ENCODE results near the gene ZNF320. TPM values are rescaled to one million over a fixed set of nuclear protein-coding genes. Genes with fewer than 3 reads are reported as not detected.
"Not testable (repeated sequence)": the region's sequence is repeated elsewhere in the genome, so short reads cannot be mapped to it uniquely, and the experiment has no call there.

Gene ZNF320
- total and polyA plus RNA-seq, 10 of the 15 experiments (the other 5 are each of a cell fraction or from before 2014, with no cell fraction given), result 0.48 to 9.3 (median 1.3) TPM

GRCh38 chr19:52857378-52858191 is 39.9 kb downstream of the ZNF320 start, which contains the start of gene ZNF468:
Gene ZNF468, minus strand, starts transcription at chr19:52857619. Its CDS starts 3,347 bp downstream, at chr19:52854272.
- Histone ChIP-seq H3K4me3 (peak within 1 kb of the TSS; percentile 92), H3K9ac (ENCODE audit: control insufficient read depth, insufficient read depth, low read length) (peak within 1 kb of the TSS; percentile 75), H2AFZ (ENCODE audit: control insufficient read depth, low read depth, low read length) (peak within 1 kb of the TSS; percentile 55), H3K4me2 (ENCODE audit: control insufficient read depth, insufficient read depth) (peak within 1 kb of the TSS; percentile 58), H3K27ac (ENCODE audit: control insufficient read depth, insufficient read depth) (peak within 1 kb of the TSS; percentile 68)
- RAD21 ChIA-PET (ENCODE audit: unreplicated experiment); intact Hi-C loops (cut with micrococcal nuclease; ENCODE audit: unreplicated experiment); H3K9me3 ChIP-seq (replicated peaks; ENCODE audit: control insufficient read depth, insufficient read depth, low read length); H3K79me2 ChIP-seq (ENCODE audit: control insufficient read depth, insufficient read depth, low read length); BruUV-seq (replicated peaks); H3K27me3 ChIP-seq (replicated peaks in 1 of 2; ENCODE audit: control insufficient read depth in 2 of 2, insufficient read depth in 2 of 2, low read length in 1 of 2); H4K20me1 ChIP-seq (ENCODE audit: control insufficient read depth, insufficient read depth); CTCF ChIA-PET; H3K4me1 ChIP-seq (ENCODE audit: control insufficient read depth, insufficient read depth, low read length); POLR2A ChIA-PET; H3K36me3 ChIP-seq (ENCODE audit: control insufficient read depth in 2 of 2, insufficient read depth in 2 of 2, low read length in 1 of 2): not testable (repeated sequence)
- SMC1A ChIA-PET (ENCODE audit: uncharacterized antibody, unreplicated experiment), result interaction anchor here (0.9 kb wide), 1 partner anchor 81 kb away, joined by 3 read pairs; no protein-coding TSS in a partner anchor
- peak; percentile 99 for FAIRE-seq
- whole genome bisulfite sequencing (ENCODE audit: insufficient coverage, insufficient replicate concordance, low lambda C conversion rate, missing lambda C conversion rate), result 6% methylated on average over 40 of the region's 43 CpGs
- peak; percentile 100 for ATAC-seq
- peak; percentile 23 for DNase-seq (ENCODE audit: low read depth, low spot score)
- in situ Hi-C loops (cut with MboI), result loop anchor here (5.0 kb wide), 1 partner anchor 85 kb away; no protein-coding TSS in a partner anchor
- 0 out of 2 replicates have a peak, but pooled peaks have one; percentile 54 for TF ChIP-seq PML (IDR thresholded peaks at IDR 0.05; ENCODE audit: low read length)
- peak; percentile 42; the same call in 1 of the 2 replicates for TF ChIP-seq SIN3A (IDR thresholded peaks at IDR 0.05; ENCODE audit: low read depth, low read length)
- peak; percentile 64; the same call in 1 of the 2 replicates for TF ChIP-seq NKRF (conservative IDR thresholded peaks at IDR 0.05)
- 0 out of 3 replicates have a peak, but pooled peaks of 1 of the 2 experiments have one; percentile 13 for TF ChIP-seq EGR1 (IDR thresholded peaks at IDR 0.05; ENCODE audit: borderline replicate concordance in 1 of 2, low read depth in 2 of 2, low read length in 2 of 2)
- peak; percentile 71 for TF ChIP-seq POLR2A (IDR thresholded peaks at IDR 0.05; ENCODE audit: low read depth, low read length)
- peak; percentile 84 for TF ChIP-seq POLR2AphosphoS5 (IDR thresholded peaks at IDR 0.05; ENCODE audit: low read length)
- TF ChIP-seq SMAD5 (IDR thresholded peaks at IDR 0.05; ENCODE audit: low read depth), result peak; percentile 26; the same call in 1 of the 2 replicates
- TF ChIP-seq TAF1 (IDR thresholded peaks at IDR 0.05; ENCODE audit: borderline replicate concordance, low read depth, low read length), result peak; percentile 55; the same call in 1 of the 2 replicates
- TF ChIP-seq MXI1 (IDR thresholded peaks at IDR 0.05; ENCODE audit: low read depth, low read length), result 0 out of 2 replicates have a peak, but pooled peaks have one; percentile 47
- peak; percentile 13 for TF ChIP-seq RELA (IDR thresholded peaks at IDR 0.05; ENCODE audit: borderline replicate concordance, partially characterized antibody)
- TF ChIP-seq NR2F1 (conservative IDR thresholded peaks at IDR 0.05), result peak; percentile 50
- TF ChIP-seq POU2F2 (IDR thresholded peaks at IDR 0.05; ENCODE audit: borderline replicate concordance, low read depth, low read length), result 0 out of 3 replicates have a peak, but pooled peaks have one; percentile 39
- TF ChIP-seq RUNX3 (IDR thresholded peaks at IDR 0.05; ENCODE audit: low read length), result peak; percentile 39; the same call in 1 of the 2 replicates
- TF ChIP-seq POLR2AphosphoS2 (IDR thresholded peaks at IDR 0.05; ENCODE audit: low read depth, low read length), result 0 out of 2 replicates have a peak, but pooled peaks have one; percentile 65
- peak; percentile 42 for TF ChIP-seq NRF1 (conservative IDR thresholded peaks at IDR 0.05; ENCODE audit: low read depth, low read length)
- TF ChIP-seq IKZF1 (conservative IDR thresholded peaks at IDR 0.05), result peak; percentile 10; the same call in 1 of the 2 replicates
- TF ChIP-seq BHLHE40 (IDR thresholded peaks at IDR 0.05; ENCODE audit: borderline replicate concordance in 1 of 2, low read depth in 2 of 2, low read length in 1 of 2), result peak in 1 of 2 experiments; percentile 32; a peak in 1 of 4 replicates
- TF ChIP-seq E4F1 (IDR thresholded peaks at IDR 0.05; ENCODE audit: borderline replicate concordance, partially characterized antibody), result peak; percentile 76

All from GM12878 (cell line).